ENCODE data around the gene FAM241A.

- TF ChIP-seq CTCF (IDR thresholded peaks at IDR 0.05) = no peak
- no peak for TF ChIP-seq SIN3A (IDR thresholded peaks at IDR 0.05; ENCODE audit: borderline replicate concordance, insufficient read depth, low read depth, low read length)
These were observed 68.6 kb downstream of the FAM241A start for GRCh38 chr4:112213856-112214255.

Measured in Panc1 (cell line).